ENCODE measurements around the gene IFT122.

Gene IFT122

GRCh38 chr3:129530251-129530791, 90.3 kb downstream of the IFT122 start:
- no peak overlapping the region for H3K4me3 ChIP-seq (replicated peaks in 1 of 2; ENCODE audit: low read depth in 2 of 2, low read length in 2 of 2)
- peak; percentile 48 to 96 for DNase-seq (ENCODE audit: low read depth in 2 of 2)
- TF ChIP-seq CTCF (IDR thresholded peaks at IDR 0.05; ENCODE audit: low read depth, low read length) = no peak

GRCh38 chr3:129530821-129531220, 90.8 kb downstream of the IFT122 start:
- no peak overlapping the region for H3K4me3 ChIP-seq (replicated peaks in 1 of 2; ENCODE audit: low read depth in 2 of 2, low read length in 2 of 2)
- no peak for DNase-seq (ENCODE audit: low read depth in 2 of 2)
- no peak for TF ChIP-seq CTCF (IDR thresholded peaks at IDR 0.05; ENCODE audit: low read depth, low read length)

DNA sequence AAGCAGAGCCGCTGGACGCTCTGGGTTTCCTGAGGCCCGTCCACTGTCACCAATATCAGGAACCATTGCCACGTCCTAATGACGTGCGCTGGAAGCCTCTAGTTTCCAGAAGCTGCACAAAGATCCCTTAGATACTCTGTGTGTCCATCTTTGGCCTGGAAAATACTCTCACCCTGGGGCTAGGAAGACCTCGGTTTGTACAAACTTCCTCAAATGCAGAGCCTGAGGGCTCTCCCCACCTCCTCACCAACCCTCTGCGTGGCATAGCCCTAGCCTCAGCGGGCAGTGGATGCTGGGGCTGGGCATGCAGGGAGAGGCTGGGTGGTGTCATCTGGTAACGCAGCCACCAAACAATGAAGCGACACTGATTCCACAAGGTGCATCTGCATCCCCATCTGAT, 91.7 kb downstream of the IFT122 start:
- no peak overlapping the region for H3K4me3 ChIP-seq (replicated peaks in 1 of 2; ENCODE audit: low read depth in 2 of 2, low read length in 2 of 2)
- DNase-seq (ENCODE audit: low read depth in 2 of 2) = no peak
- TF ChIP-seq CTCF (IDR thresholded peaks at IDR 0.05; ENCODE audit: low read depth, low read length) = no peak

GRCh38 chr3:129532261-129532660, 92.2 kb downstream of the IFT122 start:
- no peak for TF ChIP-seq CTCF (IDR thresholded peaks at IDR 0.05; ENCODE audit: low read depth, low read length)
- no peak overlapping the region for H3K4me3 ChIP-seq (replicated peaks in 1 of 2; ENCODE audit: low read depth in 2 of 2, low read length in 2 of 2)
- no peak for DNase-seq (ENCODE audit: low read depth in 2 of 2)

DNA sequence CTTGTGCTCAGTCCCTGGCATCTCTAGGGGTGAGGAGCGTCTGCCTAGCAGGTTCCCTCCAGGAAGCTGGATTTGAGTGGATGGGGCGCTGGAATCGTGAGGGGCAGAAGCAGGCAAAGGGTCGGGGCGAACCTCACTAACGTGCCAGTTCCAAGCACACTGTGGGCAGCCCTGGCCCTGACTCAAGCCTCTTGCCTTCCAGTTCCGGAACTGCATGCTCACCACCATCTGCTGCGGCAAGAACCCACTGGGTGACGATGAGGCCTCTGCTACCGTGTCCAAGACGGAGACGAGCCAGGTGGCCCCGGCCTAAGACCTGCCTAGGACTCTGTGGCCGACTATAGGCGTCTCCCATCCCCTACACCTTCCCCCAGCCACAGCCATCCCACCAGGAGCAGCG, 93.4 kb downstream of the IFT122 start:
- no peak for DNase-seq (ENCODE audit: low read depth in 2 of 2)
- TF ChIP-seq CTCF (IDR thresholded peaks at IDR 0.05; ENCODE audit: low read depth, low read length) = no peak
- no peak overlapping the region for H3K4me3 ChIP-seq (replicated peaks in 1 of 2; ENCODE audit: low read depth in 2 of 2, low read length in 2 of 2)

- H3K4me3 ChIP-seq (replicated peaks in 1 of 2; ENCODE audit: low read depth in 2 of 2, low read length in 2 of 2) = no peak overlapping the region
- no peak for DNase-seq (ENCODE audit: low read depth in 2 of 2)
- TF ChIP-seq CTCF (IDR thresholded peaks at IDR 0.05; ENCODE audit: low read depth, low read length) = no peak
Observed at GRCh38 chr3:129534428-129535027, 94.5 kb downstream of the IFT122 start.

- H3K4me3 ChIP-seq (replicated peaks in 1 of 2; ENCODE audit: low read depth in 2 of 2, low read length in 2 of 2) = no peak overlapping the region
- no peak for DNase-seq (ENCODE audit: low read depth in 2 of 2)
- TF ChIP-seq CTCF (IDR thresholded peaks at IDR 0.05; ENCODE audit: low read depth, low read length) = no peak
Observed at GRCh38 chr3:129535075-129535474, 95.1 kb downstream of the IFT122 start.
